Thyroid gland (tissue), 4 donors: ENCODE results near the gene IL1R1.

Experiments used
- POLR2A ChIP-seq, 2 donors: fragments of 450-650 bp; IDR thresholded peaks; one replicate each; pipeline ENCODE4 v1.6.1; 2017; ENCODE audit warnings: antibody characterized with exemption in 2 of 2, mild to moderate bottlenecking in 2 of 2, moderate library complexity in 1 of 2
- TF ChIP-seq, protein P1 (sequence below), 6 experiments: fragments of 200-600 bp in 3 of 6; fragments of 450-650 bp in 3 of 6; sonication (generic) in 3 of 6; IDR thresholded peaks; one replicate each; pipeline ENCODE4 v1.5.1; 2016 to 2019; ENCODE audit warnings: antibody characterized with exemption in 6 of 6, mild to moderate bottlenecking in 2 of 6, inconsistent platforms in 1 of 6, moderate library complexity in 1 of 6

DNA sequence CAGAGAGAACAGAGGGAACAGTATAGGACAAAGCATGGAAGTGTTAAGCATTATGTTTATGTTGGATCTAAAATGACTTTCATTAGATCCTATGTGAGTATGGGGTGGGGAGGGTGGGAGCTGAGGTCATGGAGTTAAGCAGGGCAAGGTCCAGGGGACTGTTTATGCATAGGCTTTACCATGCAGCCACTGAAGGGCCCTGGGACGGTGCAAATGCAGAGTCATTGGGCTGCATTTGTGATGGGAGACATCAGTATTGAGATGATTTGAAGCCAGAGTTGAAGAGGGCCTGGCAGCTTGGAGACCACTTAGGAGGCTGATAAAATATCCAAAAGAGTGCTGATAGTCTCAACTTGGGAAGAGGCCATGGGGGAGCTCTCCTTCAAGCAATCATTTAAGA, 66.9 kb downstream of the IL1R1 start:
- TF ChIP-seq POLR2A (IDR thresholded peaks at IDR 0.05) = no peak
- TF ChIP-seq, protein P1, sequence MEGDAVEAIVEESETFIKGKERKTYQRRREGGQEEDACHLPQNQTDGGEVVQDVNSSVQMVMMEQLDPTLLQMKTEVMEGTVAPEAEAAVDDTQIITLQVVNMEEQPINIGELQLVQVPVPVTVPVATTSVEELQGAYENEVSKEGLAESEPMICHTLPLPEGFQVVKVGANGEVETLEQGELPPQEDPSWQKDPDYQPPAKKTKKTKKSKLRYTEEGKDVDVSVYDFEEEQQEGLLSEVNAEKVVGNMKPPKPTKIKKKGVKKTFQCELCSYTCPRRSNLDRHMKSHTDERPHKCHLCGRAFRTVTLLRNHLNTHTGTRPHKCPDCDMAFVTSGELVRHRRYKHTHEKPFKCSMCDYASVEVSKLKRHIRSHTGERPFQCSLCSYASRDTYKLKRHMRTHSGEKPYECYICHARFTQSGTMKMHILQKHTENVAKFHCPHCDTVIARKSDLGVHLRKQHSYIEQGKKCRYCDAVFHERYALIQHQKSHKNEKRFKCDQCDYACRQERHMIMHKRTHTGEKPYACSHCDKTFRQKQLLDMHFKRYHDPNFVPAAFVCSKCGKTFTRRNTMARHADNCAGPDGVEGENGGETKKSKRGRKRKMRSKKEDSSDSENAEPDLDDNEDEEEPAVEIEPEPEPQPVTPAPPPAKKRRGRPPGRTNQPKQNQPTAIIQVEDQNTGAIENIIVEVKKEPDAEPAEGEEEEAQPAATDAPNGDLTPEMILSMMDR (IDR thresholded peaks at IDR 0.05) = no peak
